ENCODE data around the gene RTP4. TPM values are rescaled to one million over a fixed set of nuclear protein-coding genes. Genes with fewer than 3 reads are reported as not detected.

RTP4 gene
- total RNA-seq (1 to 10 TPM; 1.8 to 3.5 TPM), polyA plus RNA-seq (1 to 10 TPM; 1.1 to 2.7 TPM)
- long read RNA-seq, donor 1, partial matches to known transcripts, result 0 of 4 reads
- long read RNA-seq, donor 1, other reads (novel, unspliced or antisense), result 0 of 4 reads
- long read RNA-seq, donor 2, result 0 reads

DNA sequence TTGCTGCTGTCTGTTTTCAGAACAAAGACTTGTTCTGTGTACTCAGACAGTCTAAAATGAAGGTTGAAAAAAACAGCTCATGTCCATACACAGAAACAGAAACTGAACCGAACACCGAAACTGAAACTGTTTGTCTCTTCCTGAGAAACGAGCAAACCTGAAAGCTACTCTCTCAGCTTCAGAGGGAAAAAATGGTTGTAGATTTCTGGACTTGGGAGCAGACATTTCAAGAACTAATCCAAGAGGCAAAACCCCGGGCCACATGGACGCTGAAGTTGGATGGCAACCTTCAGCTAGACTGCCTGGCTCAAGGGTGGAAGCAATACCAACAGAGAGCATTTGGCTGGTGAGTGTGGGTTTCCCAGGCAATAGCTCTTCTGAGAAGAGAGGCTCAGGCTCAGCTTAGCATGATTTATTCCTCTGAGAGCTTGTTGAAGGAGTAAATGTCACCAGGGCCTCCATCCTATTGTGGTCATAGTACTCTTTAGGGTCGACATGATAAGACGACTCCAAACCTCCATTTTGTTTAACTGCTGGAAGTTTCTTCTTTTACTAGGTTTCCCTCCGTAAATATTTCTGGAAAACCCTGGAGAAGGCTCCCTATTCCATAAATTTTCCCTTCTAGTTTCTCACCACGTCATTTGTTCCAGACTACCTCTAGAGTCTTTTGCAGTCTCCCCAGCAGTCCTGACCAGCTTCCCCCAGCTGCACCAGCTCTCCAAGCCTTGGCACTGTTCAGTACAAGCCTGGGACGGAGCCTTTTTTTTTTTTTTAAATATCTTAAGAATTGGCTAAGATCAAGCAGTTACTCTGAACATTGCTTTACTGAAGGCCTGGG lies at the start of gene RTP4:
TSS of gene RTP4 (plus strand) at position 135 of the 838 bp plus-strand sequence. CDS start at position 192, 57 bp downstream.
- Histone ChIP-seq H3K27me3 (ENCODE audit: control insufficient read depth in 1 of 2, insufficient read depth in 2 of 2, low read length in 1 of 2) (no peaks in the 10 kb centered on the region), H3K4me1 (ENCODE audit: control insufficient read depth in 1 of 2, insufficient read depth in 2 of 2, low read length in 2 of 2) (peaks cover 0 to 1% of the 10 kb centered on the region in 2 donors), H3K4me3 (ENCODE audit: low read length in 2 of 2) (peak within 1 kb of the TSS; percentile 68 to 69), H3K27ac (ENCODE audit: low read depth in 1 of 2, low read length in 2 of 2) (peak within 1 kb of the TSS; percentile 30 to 81), H3K9me3 (ENCODE audit: control insufficient read depth, low read length) (no peaks in the 10 kb centered on the region), H3K36me3 (ENCODE audit: control insufficient read depth in 1 of 2, insufficient read depth in 2 of 2, low read length in 1 of 2) (peaks cover 1 to 3% of the 10 kb centered on the region in 2 donors)
- DNase-seq (no peak), ATAC-seq (ENCODE audit: low FRiP score) (peak; percentile 83)
- 12 to 14% methylated on average over 10 of the region's 10 CpGs for WGBS, 2 donors
- intact Hi-C loops (cut with DNase I), result no loop called here

- peak overlapping the region; percentile 14 to 55 for H3K4me3 ChIP-seq (ENCODE audit: low read length in 2 of 2)
- H3K27me3 ChIP-seq (ENCODE audit: control insufficient read depth in 1 of 2, insufficient read depth in 2 of 2, low read length in 1 of 2), result no peaks in the 10 kb centered on the region
- WGBS, 2 donors, result 12 to 13% methylated on average over 13 of the region's 13 CpGs
- DNase-seq (no peak), ATAC-seq (ENCODE audit: low FRiP score) (peak; percentile 88)
- no peaks in the 10 kb centered on the region for H3K9me3 ChIP-seq (ENCODE audit: control insufficient read depth, low read length)
- intact Hi-C loops (cut with DNase I), result loop anchor here (1.0 to 10.0 kb wide), 5 partner anchors 97 to 396 kb away; no protein-coding TSS in a partner anchor
- no peaks in the 10 kb centered on the region for H3K4me1 ChIP-seq (ENCODE audit: control insufficient read depth in 1 of 2, insufficient read depth in 2 of 2, low read length in 2 of 2)
- H3K27ac ChIP-seq (ENCODE audit: low read depth in 1 of 2, low read length in 2 of 2), result no peak overlapping the region
- no peaks in the 10 kb centered on the region for H3K36me3 ChIP-seq (ENCODE audit: control insufficient read depth in 1 of 2, insufficient read depth in 2 of 2, low read length in 1 of 2)
Observed at GRCh38 chr3:187318819-187319616, 49.2 kb upstream of the RTP4 start.

- DNase-seq (peak; percentile 78 to 81), ATAC-seq (ENCODE audit: low FRiP score) (peak; percentile 94)
- H3K4me3 ChIP-seq (ENCODE audit: low read length in 2 of 2), result no peak overlapping the region
- H3K27ac ChIP-seq (ENCODE audit: low read depth in 1 of 2, low read length in 2 of 2), result no peak overlapping the region
- H3K36me3 ChIP-seq (ENCODE audit: control insufficient read depth in 1 of 2, insufficient read depth in 2 of 2, low read length in 1 of 2), result no peaks in the 10 kb centered on the region
- no peaks in the 10 kb centered on the region for H3K9me3 ChIP-seq (ENCODE audit: control insufficient read depth, low read length)
- H3K4me1 ChIP-seq (ENCODE audit: control insufficient read depth in 1 of 2, insufficient read depth in 2 of 2, low read length in 2 of 2), result no peaks in the 10 kb centered on the region
- WGBS, 2 donors, result 38 to 45% methylated on average over 7 of the region's 7 CpGs
- H3K27me3 ChIP-seq (ENCODE audit: control insufficient read depth in 1 of 2, insufficient read depth in 2 of 2, low read length in 1 of 2), result no peaks in the 10 kb centered on the region
- intact Hi-C loops (cut with DNase I), result loop anchor here (1.0 to 10.0 kb wide), 5 partner anchors 98 to 395 kb away; no protein-coding TSS in a partner anchor
Observed at GRCh38 chr3:187319699-187320302, 48.4 kb upstream of the RTP4 start.

DNA sequence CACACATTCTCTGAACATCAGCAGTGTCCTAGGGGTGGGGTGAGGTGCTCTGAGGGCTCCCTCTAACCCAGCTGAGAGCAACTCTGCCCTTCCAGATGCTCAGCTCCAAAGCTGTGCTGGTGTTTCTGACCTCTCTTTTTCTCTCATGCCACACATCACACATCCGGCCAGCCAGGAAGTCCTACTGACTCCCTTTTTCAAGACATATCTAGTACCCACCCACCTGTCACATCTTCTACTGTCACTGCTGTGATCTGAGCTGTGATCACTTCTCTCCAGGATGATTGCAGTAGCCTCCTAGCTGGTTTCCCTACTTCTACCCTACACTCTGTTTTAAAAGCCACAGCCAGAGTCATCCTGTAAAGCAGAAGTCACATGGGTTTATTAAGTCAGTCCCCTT lies 46.4 kb upstream of the RTP4 start:
- H3K9me3 ChIP-seq (ENCODE audit: control insufficient read depth, low read length), result no peaks in the 10 kb centered on the region
- ATAC-seq (ENCODE audit: low FRiP score), result no peak
- 72 to 76% methylated on average over 1 of the region's 1 CpG for WGBS, 2 donors

DNA sequence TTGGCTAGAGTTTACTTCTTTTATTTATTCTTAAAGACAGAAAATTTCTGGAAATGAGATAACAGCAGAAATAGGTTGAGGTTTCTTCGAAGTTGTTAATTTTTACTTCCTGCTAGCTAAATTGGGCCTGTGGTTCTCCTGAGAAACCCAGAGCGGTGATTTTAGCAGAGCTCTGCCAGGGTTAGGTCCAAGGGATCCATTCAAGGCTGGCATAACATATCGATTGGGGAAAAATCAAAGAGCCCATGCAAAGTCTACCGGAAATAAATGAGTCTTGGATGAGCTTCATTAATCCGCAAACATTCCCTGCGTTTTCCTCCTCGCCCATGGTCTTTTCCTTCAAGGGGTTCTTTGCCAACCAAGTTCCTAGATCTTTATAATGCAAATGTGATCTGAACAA lies 45.9 kb upstream of the RTP4 start:
- Histone ChIP-seq H3K4me1 (ENCODE audit: control insufficient read depth in 1 of 2, insufficient read depth in 2 of 2, low read length in 2 of 2) (no peaks in the 10 kb centered on the region), H3K4me3 (ENCODE audit: low read length in 2 of 2) (no peak overlapping the region), H3K36me3 (ENCODE audit: control insufficient read depth in 1 of 2, insufficient read depth in 2 of 2, low read length in 1 of 2) (no peaks in the 10 kb centered on the region), H3K27me3 (ENCODE audit: control insufficient read depth in 1 of 2, insufficient read depth in 2 of 2, low read length in 1 of 2) (no peaks in the 10 kb centered on the region), H3K9me3 (ENCODE audit: control insufficient read depth, low read length) (no peaks in the 10 kb centered on the region), H3K27ac (ENCODE audit: low read depth in 1 of 2, low read length in 2 of 2) (no peak overlapping the region)
- no peak for ATAC-seq (ENCODE audit: low FRiP score)
- 81% methylated on average over 7 of the region's 7 CpGs for WGBS, 2 donors
- intact Hi-C loops (cut with DNase I), result no loop called here
- DNase-seq, result no peak

More for the DNA sequence above, 46.4 kb upstream of the RTP4 start:
- intact Hi-C loops (cut with DNase I), result no loop called here
- no peak for DNase-seq
- Histone ChIP-seq H3K36me3 (ENCODE audit: control insufficient read depth in 1 of 2, insufficient read depth in 2 of 2, low read length in 1 of 2) (no peaks in the 10 kb centered on the region), H3K4me3 (ENCODE audit: low read length in 2 of 2) (no peak overlapping the region), H3K27me3 (ENCODE audit: control insufficient read depth in 1 of 2, insufficient read depth in 2 of 2, low read length in 1 of 2) (no peaks in the 10 kb centered on the region), H3K4me1 (ENCODE audit: control insufficient read depth in 1 of 2, insufficient read depth in 2 of 2, low read length in 2 of 2) (no peaks in the 10 kb centered on the region), H3K27ac (ENCODE audit: low read depth in 1 of 2, low read length in 2 of 2) (no peak overlapping the region)

GRCh38 chr3:187323091-187323490 lies 45.1 kb upstream of the RTP4 start:
- H3K27ac ChIP-seq (ENCODE audit: low read depth in 1 of 2, low read length in 2 of 2), result no peak overlapping the region
- WGBS, 2 donors, result 75 to 88% methylated on average over 3 of the region's 3 CpGs
- H3K27me3 ChIP-seq (ENCODE audit: control insufficient read depth in 1 of 2, insufficient read depth in 2 of 2, low read length in 1 of 2), result no peaks in the 10 kb centered on the region
- H3K4me3 ChIP-seq (ENCODE audit: low read length in 2 of 2), result no peak overlapping the region
- H3K9me3 ChIP-seq (ENCODE audit: control insufficient read depth, low read length), result no peaks in the 10 kb centered on the region
- intact Hi-C loops (cut with DNase I), result no loop called here
- no peaks in the 10 kb centered on the region for H3K4me1 ChIP-seq (ENCODE audit: control insufficient read depth in 1 of 2, insufficient read depth in 2 of 2, low read length in 2 of 2)
- no peak for ATAC-seq (ENCODE audit: low FRiP score)
- DNase-seq, result no peak
- no peaks in the 10 kb centered on the region for H3K36me3 ChIP-seq (ENCODE audit: control insufficient read depth in 1 of 2, insufficient read depth in 2 of 2, low read length in 1 of 2)

DNA sequence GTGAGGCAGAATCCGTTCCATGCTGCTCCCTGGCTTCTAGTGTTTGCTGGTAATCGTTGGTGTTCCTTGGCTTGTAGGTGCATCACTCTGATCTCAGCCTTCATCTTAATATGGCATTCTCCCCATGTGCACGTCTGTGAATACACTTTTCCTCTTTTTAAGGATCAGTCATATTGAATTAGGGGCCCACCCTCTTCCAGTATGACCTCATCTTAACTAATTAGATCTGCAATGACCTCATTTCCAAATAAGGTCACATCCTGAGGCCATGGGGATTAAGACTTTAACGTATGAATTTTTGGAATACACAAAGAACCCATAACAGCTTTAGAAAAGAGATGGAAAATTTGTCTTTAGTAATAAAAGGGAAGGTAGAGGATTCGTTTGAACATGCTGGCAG lies 42.6 kb upstream of the RTP4 start:
- no peak overlapping the region for H3K4me3 ChIP-seq (ENCODE audit: low read length in 2 of 2)
- no peaks in the 10 kb centered on the region for H3K36me3 ChIP-seq (ENCODE audit: control insufficient read depth in 1 of 2, insufficient read depth in 2 of 2, low read length in 1 of 2)
- no peak for ATAC-seq (ENCODE audit: low FRiP score)
- WGBS, 2 donors, result 86 to 87% methylated on average over 5 of the region's 5 CpGs
- intact Hi-C loops (cut with DNase I), result no loop called here
- DNase-seq, result no peak
- no peaks in the 10 kb centered on the region for H3K9me3 ChIP-seq (ENCODE audit: control insufficient read depth, low read length)
- no peaks in the 10 kb centered on the region for H3K27me3 ChIP-seq (ENCODE audit: control insufficient read depth in 1 of 2, insufficient read depth in 2 of 2, low read length in 1 of 2)
- no peaks in the 10 kb centered on the region for H3K4me1 ChIP-seq (ENCODE audit: control insufficient read depth in 1 of 2, insufficient read depth in 2 of 2, low read length in 2 of 2)
- H3K27ac ChIP-seq (ENCODE audit: low read depth in 1 of 2, low read length in 2 of 2), result no peak overlapping the region

DNA sequence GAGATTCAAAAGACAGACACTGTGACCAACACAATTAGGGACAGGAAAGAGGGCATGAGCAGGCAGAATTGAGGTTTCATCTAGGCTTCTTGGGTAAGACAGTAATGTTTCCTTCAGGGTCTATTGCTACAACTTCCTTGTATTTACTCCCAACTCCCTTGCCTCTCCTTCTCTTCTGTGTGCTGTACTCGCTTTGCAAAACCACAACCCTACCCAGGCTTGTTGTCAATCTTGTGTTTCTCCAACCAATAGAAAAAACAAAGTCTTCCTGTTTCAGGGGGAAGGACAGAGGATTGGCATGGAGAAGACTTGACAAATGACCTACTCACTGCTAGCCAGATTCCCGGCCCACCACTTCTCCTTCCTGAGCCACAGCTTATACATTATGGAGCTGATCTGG lies 40.3 kb upstream of the RTP4 start:
- WGBS, 2 donors, result 84 to 86% methylated on average over 2 of the region's 2 CpGs
- H3K27me3 ChIP-seq (ENCODE audit: control insufficient read depth in 1 of 2, insufficient read depth in 2 of 2, low read length in 1 of 2), result no peaks in the 10 kb centered on the region
- no peaks in the 10 kb centered on the region for H3K36me3 ChIP-seq (ENCODE audit: control insufficient read depth in 1 of 2, insufficient read depth in 2 of 2, low read length in 1 of 2)
- intact Hi-C loops (cut with DNase I), result no loop called here
- no peaks in the 10 kb centered on the region for H3K4me1 ChIP-seq (ENCODE audit: control insufficient read depth in 1 of 2, insufficient read depth in 2 of 2, low read length in 2 of 2)
- DNase-seq, result no peak
- H3K27ac ChIP-seq (ENCODE audit: low read depth in 1 of 2, low read length in 2 of 2), result no peak overlapping the region
- ATAC-seq (ENCODE audit: low FRiP score), result no peak
- H3K9me3 ChIP-seq (ENCODE audit: control insufficient read depth, low read length), result no peaks in the 10 kb centered on the region
- H3K4me3 ChIP-seq (ENCODE audit: low read length in 2 of 2), result no peak overlapping the region

Data from aorta (tissue), 5 donors.